Measurements from ENCODE around the gene DYNC2H1. TPM values are rescaled to one million over a fixed set of nuclear protein-coding genes. Genes with fewer than 3 reads are reported as not detected.

The DYNC2H1 gene
- total RNA-seq, 1 experiment from 2014 or later: 28.9 TPM

GRCh38 chr11:103295704-103296103, 186.5 kb downstream of the DYNC2H1 start:
- H3K79me2 ChIP-seq (ENCODE audit: low read length): no peaks in the 10 kb centered on the region
- TF ChIP-seq EZH2phosphoT487 (IDR thresholded peaks at IDR 0.05; ENCODE audit: borderline replicate concordance, low read length) (no peak), CTCF (conservative IDR thresholded peaks at IDR 0.05; ENCODE audit: low read depth, low read length) (no peak), EZH2 (IDR thresholded peaks at IDR 0.05; ENCODE audit: low read length, unreplicated experiment) (no peak)

GRCh38 chr11:103297900-103298299, 188.7 kb downstream of the DYNC2H1 start:
- ATAC-seq: no peak
- Histone ChIP-seq H3K9me3 (ENCODE audit: low read length) (peaks cover 28% of the 10 kb centered on the region), H3K36me3 (ENCODE audit: low read depth, low read length) (peaks cover 38% of the 10 kb centered on the region), H3F3A (ENCODE audit: low read length, unreplicated experiment) (no peaks in the 10 kb centered on the region), H3K4me3 (ENCODE audit: low read length) (no peak overlapping the region), H4K20me1 (ENCODE audit: low read length) (no peaks in the 10 kb centered on the region), H3K27ac (ENCODE audit: low read length) (no peak overlapping the region), H3K79me2 (ENCODE audit: low read length) (no peaks in the 10 kb centered on the region), H3K4me2 (ENCODE audit: low read length) (no peak overlapping the region), H3K9me2 (replicated peaks; ENCODE audit: low read length) (no peaks in the 10 kb centered on the region), H2AFZ (ENCODE audit: low read length) (no peak overlapping the region), H3K9ac (ENCODE audit: low read length) (no peak overlapping the region), H3K27me3 (ENCODE audit: low read length) (no peaks in the 10 kb centered on the region), H3K4me1 (ENCODE audit: insufficient read depth, low read length) (peaks cover 13% of the 10 kb centered on the region)
- TF ChIP-seq CTCF (conservative IDR thresholded peaks at IDR 0.05; ENCODE audit: low read depth, low read length) (no peak), EZH2 (IDR thresholded peaks at IDR 0.05; ENCODE audit: low read length, unreplicated experiment) (no peak)
- CTCF ChIA-PET: no interaction called here
- intact Hi-C loops (cut with micrococcal nuclease): no loop called here
- POLR2A ChIA-PET (ENCODE audit: unreplicated experiment): no interaction called here
- no peak for DNase-seq
- no TSS peak for BruUV-seq (replicated peaks)

More at GRCh38 chr11:103295704-103296103, 186.5 kb downstream of the DYNC2H1 start:
- Histone ChIP-seq H3K4me1 (ENCODE audit: insufficient read depth, low read length) (peaks cover 15% of the 10 kb centered on the region), H2AFZ (ENCODE audit: low read length) (no peak overlapping the region), H3K36me3 (ENCODE audit: low read depth, low read length) (peaks cover 50% of the 10 kb centered on the region), H3K27me3 (ENCODE audit: low read length) (no peaks in the 10 kb centered on the region), H3K9me3 (ENCODE audit: low read length) (peaks cover 42% of the 10 kb centered on the region), H4K20me1 (ENCODE audit: low read length) (no peaks in the 10 kb centered on the region), H3F3A (ENCODE audit: low read length, unreplicated experiment) (no peaks in the 10 kb centered on the region), H3K4me2 (ENCODE audit: low read length) (no peak overlapping the region), H3K4me3 (ENCODE audit: low read length) (no peak overlapping the region), H3K9ac (ENCODE audit: low read length) (no peak overlapping the region), H3K27ac (ENCODE audit: low read length) (no peak overlapping the region), H3K9me2 (replicated peaks; ENCODE audit: low read length) (no peaks in the 10 kb centered on the region)
- ATAC-seq: no peak
- CTCF ChIA-PET: no interaction called here
- no peak for DNase-seq
- POLR2A ChIA-PET (ENCODE audit: unreplicated experiment): no interaction called here
- BruUV-seq (replicated peaks): no TSS peak
- intact Hi-C loops (cut with micrococcal nuclease): no loop called here

GRCh38 chr11:103315248-103315647, 206.0 kb downstream of the DYNC2H1 start:
- Histone ChIP-seq H3K27me3 (ENCODE audit: low read length) (no peaks in the 10 kb centered on the region), H3K9me3 (ENCODE audit: low read length) (no peaks in the 10 kb centered on the region), H2AFZ (ENCODE audit: low read length) (no peak overlapping the region), H3K36me3 (ENCODE audit: low read depth, low read length) (no peaks in the 10 kb centered on the region), H3K4me1 (ENCODE audit: insufficient read depth, low read length) (no peaks in the 10 kb centered on the region), H3K9ac (ENCODE audit: low read length) (no peak overlapping the region), H3F3A (ENCODE audit: low read length, unreplicated experiment) (no peaks in the 10 kb centered on the region), H4K20me1 (ENCODE audit: low read length) (no peaks in the 10 kb centered on the region), H3K9me2 (replicated peaks; ENCODE audit: low read length) (no peaks in the 10 kb centered on the region), H3K4me2 (ENCODE audit: low read length) (no peak overlapping the region), H3K79me2 (ENCODE audit: low read length) (no peaks in the 10 kb centered on the region), H3K4me3 (ENCODE audit: low read length) (no peak overlapping the region), H3K27ac (ENCODE audit: low read length) (no peak overlapping the region)
- ChIA-PET CTCF (no interaction called here), POLR2A (ENCODE audit: unreplicated experiment) (no interaction called here)
- intact Hi-C loops (cut with micrococcal nuclease): loop anchor here (5.0 kb wide), 1 partner anchor 113 kb away; no protein-coding TSS in a partner anchor
- DNase-seq: no peak
- no TSS peak for BruUV-seq (replicated peaks)
- TF ChIP-seq EZH2phosphoT487 (IDR thresholded peaks at IDR 0.05; ENCODE audit: borderline replicate concordance, low read length) (no peak), CTCF (conservative IDR thresholded peaks at IDR 0.05; ENCODE audit: low read depth, low read length) (no peak), EZH2 (IDR thresholded peaks at IDR 0.05; ENCODE audit: low read length, unreplicated experiment) (no peak)
- ATAC-seq: no peak

Measured in PC-3 (cell line).